Measurements from ENCODE around the gene HDAC1.
A peak's percentile ranks its signal among the peaks of the same experiment; 100 is the strongest.

HDAC1 gene

GRCh38 chr1:32330558-32331151 lies 38.8 kb downstream of the HDAC1 start:
- TF ChIP-seq ZNF274 (IDR thresholded peaks at IDR 0.05; ENCODE audit: low read depth, low read length), result no peak
- no peak overlapping the region for H3K4me3 ChIP-seq (ENCODE audit: low read length)

- H3K4me3 ChIP-seq (ENCODE audit: low read length), result no peak overlapping the region
- TF ChIP-seq ZNF274 (IDR thresholded peaks at IDR 0.05; ENCODE audit: low read depth, low read length), result no peak
These were observed 39.7 kb downstream of the HDAC1 start for GRCh38 chr1:32331549-32331948.

DNA sequence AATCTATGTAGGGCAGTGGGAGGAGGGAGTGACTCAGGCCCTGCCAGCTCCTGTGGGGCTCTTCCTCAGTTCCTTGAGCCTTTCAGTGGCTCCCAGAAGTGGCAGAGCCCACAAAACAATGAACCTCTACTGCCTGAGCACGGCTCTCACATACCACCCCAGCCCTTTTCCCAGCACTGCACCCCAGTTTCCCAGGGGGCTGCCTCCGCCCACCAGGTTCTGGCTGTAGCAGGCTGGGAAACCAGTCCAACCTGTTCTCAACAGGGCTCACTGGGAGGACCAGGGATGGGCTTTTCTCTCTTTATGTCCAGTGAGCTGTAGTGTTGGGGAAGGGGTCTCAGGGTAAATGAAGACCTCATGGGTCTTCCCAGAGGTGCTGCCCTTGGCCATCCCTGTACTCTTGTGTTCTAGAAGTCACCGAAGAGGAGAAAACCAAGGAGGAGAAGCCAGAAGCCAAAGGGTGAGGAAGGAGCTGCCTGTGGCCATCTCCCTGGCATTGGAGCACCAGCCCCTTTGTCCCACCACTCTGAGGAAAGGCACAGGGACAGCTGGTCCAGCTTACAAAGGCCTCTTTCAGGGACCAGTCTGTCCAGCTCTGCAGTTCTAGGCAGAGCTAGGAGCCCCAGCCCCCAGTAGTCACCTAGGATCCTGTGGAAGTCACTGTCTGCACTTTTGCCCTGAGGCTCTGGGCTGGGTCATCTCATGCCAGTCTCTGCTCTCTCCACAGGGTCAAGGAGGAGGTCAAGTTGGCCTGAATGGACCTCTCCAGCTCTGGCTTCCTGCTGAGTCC lies 40.6 kb downstream of the HDAC1 start:
- TF ChIP-seq ZNF274 (IDR thresholded peaks at IDR 0.05; ENCODE audit: low read depth, low read length), result no peak
- no peak overlapping the region for H3K4me3 ChIP-seq (ENCODE audit: low read length)

DNA sequence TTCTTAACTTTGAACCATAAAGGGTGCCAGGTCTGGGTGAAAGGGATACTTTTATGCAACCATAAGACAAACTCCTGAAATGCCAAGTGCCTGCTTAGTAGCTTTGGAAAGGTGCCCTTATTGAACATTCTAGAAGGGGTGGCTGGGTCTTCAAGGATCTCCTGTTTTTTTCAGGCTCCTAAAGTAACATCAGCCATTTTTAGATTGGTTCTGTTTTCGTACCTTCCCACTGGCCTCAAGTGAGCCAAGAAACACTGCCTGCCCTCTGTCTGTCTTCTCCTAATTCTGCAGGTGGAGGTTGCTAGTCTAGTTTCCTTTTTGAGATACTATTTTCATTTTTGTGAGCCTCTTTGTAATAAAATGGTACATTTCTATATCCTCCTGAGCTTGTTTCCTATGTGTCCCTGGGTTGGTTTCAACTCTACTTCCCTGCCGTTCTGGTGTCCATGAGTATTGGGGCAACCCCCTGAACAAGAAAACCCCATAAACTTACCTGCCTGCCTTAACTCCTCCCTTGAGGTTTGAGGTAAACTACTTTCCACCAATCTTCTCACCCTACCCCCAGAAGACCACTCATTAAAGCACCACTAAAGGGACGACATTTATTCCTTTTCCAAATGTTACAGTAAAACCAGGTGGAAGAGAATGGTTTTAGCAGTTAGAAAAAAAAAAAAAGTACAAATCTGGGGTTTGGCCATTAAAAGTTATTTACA lies 41.5 kb downstream of the HDAC1 start:
- TF ChIP-seq ZNF274 (IDR thresholded peaks at IDR 0.05; ENCODE audit: low read depth, low read length), result no peak

GRCh38 chr1:32334274-32334861 lies 42.5 kb downstream of the HDAC1 start:
- TF ChIP-seq ZNF274 (IDR thresholded peaks at IDR 0.05; ENCODE audit: low read depth, low read length), result no peak
- peak overlapping the region; percentile 61 for H3K4me3 ChIP-seq (ENCODE audit: low read length)

More for the DNA sequence above, 41.5 kb downstream of the HDAC1 start:
- H3K4me3 ChIP-seq (ENCODE audit: low read length), result no peak overlapping the region

DNA sequence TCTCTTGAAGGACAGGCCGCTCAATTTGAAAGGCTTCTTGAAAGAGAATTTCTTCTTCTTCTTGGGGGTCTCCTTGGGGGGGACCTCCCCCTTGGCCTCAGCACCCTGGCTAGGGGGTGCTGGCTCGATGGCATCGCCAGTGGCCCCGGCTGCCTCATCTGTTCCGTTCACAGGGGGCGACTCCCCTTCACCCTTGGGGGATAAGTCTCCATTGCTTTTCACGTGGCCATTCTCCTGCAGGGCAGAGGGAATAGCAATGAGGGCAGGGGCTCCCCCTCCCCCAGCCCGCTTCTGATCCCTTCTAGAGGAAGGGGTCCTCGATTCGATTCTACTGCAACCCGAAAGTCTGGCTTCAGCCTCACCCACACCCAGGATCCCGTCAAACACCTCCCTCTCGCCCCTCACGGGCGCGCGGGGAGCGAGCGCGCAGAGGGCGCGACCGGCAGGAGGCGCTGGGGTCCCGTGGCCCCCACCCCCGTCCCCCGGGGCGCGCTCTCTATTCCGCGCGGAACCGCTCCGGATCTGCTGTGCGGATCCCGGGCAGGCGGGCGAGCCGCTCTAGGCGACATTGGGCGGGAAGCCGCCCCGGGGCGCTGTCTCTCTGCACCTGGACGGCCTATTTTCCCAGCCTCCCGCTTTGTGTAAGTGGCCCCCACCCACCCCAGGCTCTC lies 43.1 kb downstream of the HDAC1 start:
- H3K4me3 ChIP-seq (ENCODE audit: low read length), result peak overlapping the region; percentile 61
- no peak for TF ChIP-seq ZNF274 (IDR thresholded peaks at IDR 0.05; ENCODE audit: low read depth, low read length)

GRCh38 chr1:32335535-32335789 lies 43.6 kb downstream of the HDAC1 start:
- TF ChIP-seq ZNF274 (IDR thresholded peaks at IDR 0.05; ENCODE audit: low read depth, low read length), result no peak
- H3K4me3 ChIP-seq (ENCODE audit: low read length), result peak overlapping the region; percentile 61

DNA sequence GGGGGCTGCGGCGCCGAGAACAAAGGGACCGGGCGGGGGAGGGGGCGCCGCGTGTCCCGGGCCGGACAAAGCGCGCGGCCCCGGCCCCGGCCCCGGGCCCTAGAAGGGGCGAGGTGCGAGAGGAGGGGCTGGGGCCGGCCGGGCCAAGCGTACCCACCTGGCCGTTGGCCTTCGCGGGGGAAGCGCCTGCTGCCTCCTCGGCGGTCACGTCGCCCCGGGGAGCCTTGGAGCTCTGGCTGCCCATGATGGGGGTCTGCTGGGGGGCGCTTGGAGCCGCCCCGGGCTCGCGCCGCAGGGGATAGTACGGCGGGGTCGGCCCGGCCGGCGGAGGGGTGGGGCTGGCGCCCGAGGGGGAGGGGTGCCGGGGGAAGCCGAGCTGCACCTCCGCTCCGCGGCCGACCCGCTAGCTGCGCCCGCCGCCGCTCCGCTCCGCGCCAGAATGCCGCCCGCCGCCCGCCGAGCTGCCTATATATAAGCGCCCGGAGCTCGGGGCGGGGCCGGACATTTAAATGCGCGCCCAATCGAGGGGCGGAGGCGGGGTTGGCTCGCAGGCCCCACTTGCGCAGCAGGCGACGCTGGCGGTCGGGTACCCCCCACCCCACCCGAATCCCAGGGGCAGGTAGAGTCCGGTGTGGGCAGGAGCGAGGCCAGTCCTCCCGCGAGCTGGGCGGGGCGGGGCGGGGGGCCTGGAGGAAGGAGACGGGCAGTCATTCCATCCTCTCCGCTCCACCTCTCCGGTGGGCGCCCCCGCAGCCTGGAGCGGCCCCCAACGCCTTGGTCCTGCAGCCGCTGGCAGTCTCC lies 44.1 kb downstream of the HDAC1 start, which contains the start of gene MARCKSL1:
Gene MARCKSL1 (minus strand): TSS at position 444 of the 801 bp plus-strand sequence. CDS start 200 bp downstream, at position 244.
- H3K4me3 ChIP-seq (ENCODE audit: low read length), result peak within 1 kb of the TSS; percentile 61
- TF ChIP-seq ZNF274 (IDR thresholded peaks at IDR 0.05; ENCODE audit: low read depth, low read length), result no peak

DNA sequence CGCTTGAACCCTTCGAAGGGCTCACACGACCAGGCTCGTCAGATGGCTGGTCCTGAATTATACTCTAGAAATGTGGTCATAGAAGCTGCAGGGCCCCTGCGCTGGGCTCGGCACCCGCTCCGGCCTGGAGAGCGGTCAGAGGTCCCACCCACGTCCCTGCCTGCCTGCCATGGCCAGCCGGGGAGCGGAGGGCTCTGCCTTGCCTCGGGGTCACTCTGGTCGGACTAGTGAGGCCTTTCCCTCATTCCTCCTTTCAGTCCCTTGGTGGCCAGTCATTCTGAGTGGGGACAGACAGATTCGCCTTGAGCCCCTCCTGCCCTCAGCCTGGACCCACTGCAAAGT lies 44.7 kb downstream of the HDAC1 start:
- no peak for TF ChIP-seq ZNF274 (IDR thresholded peaks at IDR 0.05; ENCODE audit: low read depth, low read length)
- H3K4me3 ChIP-seq (ENCODE audit: low read length), result no peak overlapping the region; the same call in 1 of the 2 replicates

DNA sequence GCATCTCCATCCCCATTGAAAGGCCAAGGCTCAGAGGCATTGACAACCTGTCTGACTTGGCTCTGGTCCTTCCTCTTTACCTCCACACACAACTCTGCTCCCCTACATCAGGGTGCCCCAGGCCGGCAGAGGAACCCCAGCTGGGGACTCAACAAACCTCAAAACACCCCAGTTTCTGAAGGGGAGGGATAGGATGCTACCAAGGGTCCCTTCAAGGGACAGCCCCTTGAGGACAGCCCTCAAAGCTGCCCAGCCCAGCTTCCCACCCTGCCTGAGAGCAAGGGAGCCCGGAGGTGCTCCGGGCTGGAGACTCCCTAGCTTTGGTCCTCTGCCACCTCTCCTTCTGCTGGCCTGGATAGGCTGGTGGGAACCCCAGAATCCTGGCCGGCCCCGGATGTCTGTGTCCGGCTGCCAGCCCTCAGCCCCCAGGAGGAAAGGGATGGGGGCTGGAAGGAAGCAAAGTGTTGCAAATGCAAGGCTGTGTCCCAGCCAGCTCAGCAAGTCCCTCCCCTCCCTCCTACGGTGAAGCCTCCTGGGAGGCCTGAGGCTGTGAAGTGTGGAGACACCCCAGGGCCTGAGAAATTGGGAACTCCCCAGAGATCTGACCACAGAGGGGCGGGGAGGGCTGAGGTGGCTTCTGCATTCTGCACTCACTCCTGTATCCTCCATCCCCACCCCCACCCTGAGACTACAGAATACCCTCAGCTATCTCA lies 45.2 kb downstream of the HDAC1 start:
- H3K4me3 ChIP-seq (ENCODE audit: low read length), result no peak overlapping the region; the same call in 1 of the 2 replicates
- no peak for TF ChIP-seq ZNF274 (IDR thresholded peaks at IDR 0.05; ENCODE audit: low read depth, low read length)

- no peak for TF ChIP-seq ZNF274 (IDR thresholded peaks at IDR 0.05; ENCODE audit: low read depth, low read length)
- no peak overlapping the region; the same call in 1 of the 2 replicates for H3K4me3 ChIP-seq (ENCODE audit: low read length)
These were observed 46.2 kb downstream of the HDAC1 start for GRCh38 chr1:32337855-32338636.

GRCh38 chr1:32338637-32339145 lies 46.8 kb downstream of the HDAC1 start:
- H3K4me3 ChIP-seq (ENCODE audit: low read length), result no peak overlapping the region
- TF ChIP-seq ZNF274 (IDR thresholded peaks at IDR 0.05; ENCODE audit: low read depth, low read length), result no peak
